Islet of Langerhans (tissue), 1 donor: ENCODE measurements around the gene PNLIPRP1.

ENCODE experiments used
- FAIRE-seq: peaks from one replicate; lab custom pipeline; 2011; peaks lifted over from hg19 to GRCh38; lab: Jason Lieb, UNC

PNLIPRP1 gene

DNA sequence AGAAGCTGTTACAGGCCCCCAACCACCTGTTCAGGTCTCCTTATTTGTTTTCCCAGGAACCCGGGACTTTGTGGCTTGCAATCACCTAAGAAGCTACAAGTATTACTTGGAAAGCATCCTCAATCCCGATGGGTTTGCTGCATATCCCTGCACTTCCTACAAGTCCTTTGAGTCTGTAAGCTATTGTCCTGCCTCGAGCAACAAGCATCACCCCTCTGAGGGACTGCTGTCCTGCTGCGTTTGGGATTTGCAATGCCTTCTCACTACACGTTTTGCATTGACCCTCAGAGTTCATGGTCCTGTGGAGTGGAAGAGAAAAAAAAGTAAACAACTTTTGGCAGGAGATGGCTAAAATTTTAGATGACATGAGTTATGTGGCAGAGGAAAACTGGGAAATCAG, 9.2 kb downstream of the PNLIPRP1 start:
- no peak for FAIRE-seq

DNA sequence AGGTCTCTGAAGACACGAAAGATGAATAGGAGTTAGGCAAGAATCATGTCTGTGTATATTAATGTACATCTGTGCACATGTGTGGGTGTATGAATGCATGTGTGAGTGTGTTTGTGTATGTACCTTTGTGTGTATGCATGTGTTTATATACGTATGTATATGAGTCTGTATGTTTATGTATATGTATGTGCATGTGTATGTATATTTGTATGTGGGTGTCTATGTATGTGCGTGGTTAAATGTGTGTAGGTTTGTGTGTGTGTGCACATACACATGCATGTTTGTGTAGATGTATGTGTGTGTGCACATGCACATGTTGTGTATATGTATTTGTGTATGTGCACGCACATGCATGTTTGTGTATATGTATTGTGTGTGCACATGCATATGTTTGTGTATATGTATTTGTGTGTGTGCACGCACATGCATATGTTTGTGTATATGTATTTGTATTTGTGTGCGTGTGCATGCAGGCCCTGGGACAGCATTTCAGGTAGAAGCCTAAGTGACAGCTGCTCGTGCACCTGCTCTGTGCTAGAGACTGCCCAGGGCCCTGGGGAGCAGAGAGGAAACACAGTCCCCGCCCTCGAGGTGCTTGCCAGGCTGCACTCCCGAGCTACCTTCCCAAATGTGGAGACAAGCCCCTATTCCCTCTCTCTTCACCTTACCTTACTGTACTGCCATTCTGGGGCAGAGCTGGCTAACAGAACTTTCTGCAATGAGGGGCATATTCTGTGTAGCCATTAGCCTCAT, 12.1 kb downstream of the PNLIPRP1 start:
- no peak for FAIRE-seq

DNA sequence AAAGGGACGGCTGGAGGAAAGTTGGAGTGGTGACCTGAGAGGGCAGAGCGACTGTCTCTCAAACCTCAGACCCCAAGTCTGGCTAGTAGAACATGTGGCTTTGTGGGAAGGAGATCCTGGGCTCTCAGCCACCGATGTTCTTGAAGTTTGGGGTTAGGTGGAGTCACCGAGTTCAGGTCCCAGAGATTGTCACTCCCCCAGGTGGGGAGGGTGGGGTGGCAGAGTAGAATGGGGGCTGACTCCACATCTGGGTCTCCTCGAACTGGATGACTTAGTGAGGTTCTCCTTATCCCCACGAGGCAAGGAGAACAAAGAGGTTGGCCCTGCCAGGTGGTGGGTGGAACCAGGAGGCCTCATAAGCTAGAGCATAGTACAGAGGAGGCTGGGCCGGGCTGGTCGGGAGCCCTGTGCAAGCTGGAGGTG, 15.3 kb downstream of the PNLIPRP1 start:
- FAIRE-seq, result no peak

DNA sequence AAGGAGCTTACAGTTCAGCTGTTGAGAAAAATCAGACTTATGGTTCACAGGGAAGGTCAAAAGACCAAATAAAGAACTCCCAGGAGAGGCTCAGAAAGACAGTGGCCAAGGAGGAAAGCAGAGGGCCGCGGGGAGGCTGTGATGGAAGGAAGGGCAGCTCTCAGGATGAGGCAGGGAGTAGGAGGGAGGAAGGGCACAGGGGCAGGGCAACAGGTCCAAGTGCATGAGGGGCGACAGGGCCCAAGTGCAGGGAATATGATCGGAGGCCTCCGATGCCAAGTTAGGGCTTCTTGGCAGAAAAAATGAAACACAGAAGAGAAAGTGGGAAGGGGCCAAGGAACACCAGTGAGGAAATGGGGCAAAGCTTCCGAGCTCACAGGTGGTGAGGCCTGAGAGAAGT, 16.6 kb downstream of the PNLIPRP1 start:
- FAIRE-seq, result no peak

DNA sequence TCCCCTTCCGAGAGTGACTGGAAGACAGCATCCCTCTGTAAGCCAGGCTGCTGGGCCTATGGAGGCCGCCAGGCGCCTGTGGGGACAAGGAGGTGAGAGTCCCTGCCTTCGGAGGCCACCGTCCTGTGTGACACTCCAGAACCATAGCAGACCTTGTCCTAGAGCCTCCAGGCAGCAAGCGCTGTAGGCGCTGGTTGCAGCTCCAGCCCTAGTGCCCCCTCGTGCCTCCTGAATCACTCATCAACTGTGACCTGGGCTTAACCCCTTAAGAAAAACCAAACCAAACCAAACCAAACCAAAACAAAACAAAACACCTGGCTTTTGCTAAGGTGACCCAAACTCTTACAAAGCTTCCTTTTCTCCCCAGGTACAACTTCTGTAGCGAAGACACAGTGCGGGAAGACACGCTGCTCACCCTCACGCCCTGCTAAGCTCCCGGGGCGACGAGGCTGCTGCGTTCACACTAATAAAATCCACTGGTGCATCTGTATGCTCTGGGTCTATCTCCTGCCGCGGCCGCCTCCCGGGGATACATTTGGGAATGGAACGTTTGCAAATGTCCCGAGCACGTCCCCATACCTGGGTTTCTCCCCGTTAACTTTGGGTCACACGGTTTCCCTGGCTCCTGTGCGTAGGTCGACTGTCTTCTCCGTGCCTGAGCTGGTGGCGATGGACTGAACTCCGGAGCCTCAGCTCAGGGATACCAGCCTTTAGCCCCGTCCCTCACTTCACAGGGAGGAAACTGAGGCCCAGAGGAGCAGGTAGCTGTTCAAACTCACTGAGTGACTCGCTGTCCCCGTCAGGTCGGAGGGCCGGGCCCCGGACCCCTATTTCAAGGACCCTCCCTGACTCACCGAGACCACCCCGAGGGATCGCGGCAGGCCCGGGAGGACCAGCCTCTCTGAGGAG, 18.2 kb downstream of the PNLIPRP1 start:
- no peak for FAIRE-seq

DNA sequence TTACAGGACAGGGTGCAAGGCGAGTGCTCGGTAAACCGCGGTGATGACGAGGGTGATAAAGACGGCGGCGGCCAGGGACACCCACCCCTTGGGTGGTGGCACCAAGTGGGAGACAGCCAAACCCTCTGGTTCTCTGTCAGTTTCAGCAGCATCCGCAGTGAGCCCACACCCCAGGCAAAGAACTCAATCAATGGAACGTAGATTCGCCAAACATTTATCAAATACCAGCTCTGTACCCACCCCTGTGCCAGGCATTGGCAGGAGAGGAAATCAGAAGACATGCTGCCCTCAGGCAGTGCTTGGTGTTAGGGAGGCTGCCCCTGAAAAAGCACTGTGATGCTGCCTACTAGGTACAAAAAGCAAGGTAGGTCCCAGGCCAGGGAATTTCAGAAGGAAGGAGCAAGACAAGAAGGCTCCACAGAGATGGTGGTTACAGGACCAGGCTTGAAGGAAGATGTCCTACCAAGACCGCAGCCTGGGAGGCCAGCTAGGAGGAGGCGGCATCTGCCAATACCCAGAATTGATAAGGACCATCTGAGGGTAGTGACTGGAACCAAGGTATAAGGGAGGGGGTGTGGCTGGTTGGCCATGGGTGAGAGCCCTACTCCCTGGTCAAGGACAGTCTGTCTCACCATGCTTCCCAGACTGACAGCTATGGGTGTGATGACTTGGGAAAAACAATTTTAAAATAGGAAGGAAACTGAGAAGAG, 19.8 kb downstream of the PNLIPRP1 start:
- no peak for FAIRE-seq

DNA sequence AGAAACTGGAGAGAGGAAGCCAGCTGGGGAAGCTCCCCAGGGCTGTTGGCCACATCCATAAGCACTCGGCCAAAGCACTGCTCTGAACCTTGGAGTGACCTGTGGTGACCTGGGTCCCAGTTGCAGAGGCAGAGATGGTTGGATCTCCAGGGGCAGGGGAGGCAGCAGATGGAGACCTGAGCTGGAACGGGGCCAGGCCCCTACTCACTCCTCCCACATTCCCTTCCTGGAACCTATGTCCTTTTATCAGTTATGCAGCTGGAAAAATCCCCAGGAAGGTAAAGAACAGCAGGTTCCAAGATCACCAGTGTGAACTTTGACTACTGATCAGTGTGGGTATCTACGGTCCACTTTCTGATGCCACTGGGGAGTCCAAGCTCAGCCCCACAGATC, 20.4 kb downstream of the PNLIPRP1 start:
- no peak for FAIRE-seq

DNA sequence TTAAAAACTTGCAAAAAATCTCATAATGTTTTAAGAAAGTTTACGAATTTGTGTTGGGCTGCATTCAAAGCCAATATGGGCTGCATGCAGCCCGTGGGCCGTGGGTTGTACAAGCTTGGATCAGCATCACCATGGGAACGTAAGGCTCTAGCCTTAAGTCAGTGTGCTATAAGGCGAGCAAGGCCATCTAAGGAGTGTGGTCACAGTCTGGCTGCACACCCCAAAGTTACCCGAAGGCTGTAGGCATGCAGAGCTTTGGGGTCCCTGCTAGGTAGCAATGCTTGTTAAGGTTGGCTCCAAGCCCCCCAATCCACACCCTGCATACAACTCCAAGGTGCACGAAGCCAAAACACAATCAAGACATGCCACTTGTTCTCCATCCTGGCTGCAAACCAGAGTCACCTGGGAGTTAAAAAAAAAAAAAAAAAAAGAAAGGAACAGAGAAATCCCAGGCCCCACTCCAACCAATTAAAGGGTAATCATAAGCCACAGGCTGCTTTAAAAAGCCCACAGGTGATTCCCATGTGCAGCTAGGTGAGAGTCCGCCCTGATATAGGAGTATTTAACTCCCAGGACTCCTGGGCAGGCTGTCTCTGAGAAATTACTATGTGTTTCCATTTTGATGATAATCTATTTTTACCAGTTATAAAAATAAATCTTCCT, 21.5 kb downstream of the PNLIPRP1 start:
- FAIRE-seq, result no peak

DNA sequence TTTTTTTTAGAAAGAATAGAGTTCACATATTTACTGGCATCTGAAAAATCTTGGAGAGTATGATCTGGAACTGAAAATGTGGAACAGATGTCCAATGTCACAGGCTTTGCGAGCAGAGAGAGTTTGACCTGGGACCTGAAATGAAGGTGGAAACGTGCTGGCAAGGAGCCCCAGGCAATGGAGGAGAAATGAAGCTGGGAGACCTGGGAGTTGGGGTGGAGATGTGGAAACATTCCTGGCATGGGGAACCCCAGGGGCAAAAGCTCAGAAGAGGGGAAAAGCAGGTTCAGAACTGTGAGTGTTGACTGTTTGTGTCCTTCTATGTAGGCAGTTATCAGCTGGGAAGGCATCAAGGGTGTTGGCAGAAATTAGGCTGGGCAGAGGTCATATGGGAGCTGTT, 22.7 kb downstream of the PNLIPRP1 start:
- FAIRE-seq, result no peak

DNA sequence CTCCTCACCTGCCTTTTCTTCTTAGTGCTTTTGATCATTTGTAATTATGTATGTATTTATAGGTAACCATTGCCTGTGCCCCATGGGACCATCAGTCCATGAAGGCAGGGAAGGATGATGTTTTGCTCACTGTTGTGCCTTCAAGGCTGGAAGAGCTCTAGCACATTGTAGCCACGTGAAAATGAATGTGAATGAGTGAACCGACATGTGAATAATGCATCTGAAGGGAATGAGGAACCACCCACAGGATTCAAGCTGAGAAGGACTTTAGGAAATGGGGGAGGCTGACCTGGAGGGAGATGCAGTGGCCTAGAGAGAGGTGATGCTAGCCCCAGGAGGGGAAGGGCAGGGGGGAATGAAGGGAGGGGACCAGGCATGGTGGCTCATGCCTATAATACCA, 24.0 kb downstream of the PNLIPRP1 start:
- FAIRE-seq, result no peak

DNA sequence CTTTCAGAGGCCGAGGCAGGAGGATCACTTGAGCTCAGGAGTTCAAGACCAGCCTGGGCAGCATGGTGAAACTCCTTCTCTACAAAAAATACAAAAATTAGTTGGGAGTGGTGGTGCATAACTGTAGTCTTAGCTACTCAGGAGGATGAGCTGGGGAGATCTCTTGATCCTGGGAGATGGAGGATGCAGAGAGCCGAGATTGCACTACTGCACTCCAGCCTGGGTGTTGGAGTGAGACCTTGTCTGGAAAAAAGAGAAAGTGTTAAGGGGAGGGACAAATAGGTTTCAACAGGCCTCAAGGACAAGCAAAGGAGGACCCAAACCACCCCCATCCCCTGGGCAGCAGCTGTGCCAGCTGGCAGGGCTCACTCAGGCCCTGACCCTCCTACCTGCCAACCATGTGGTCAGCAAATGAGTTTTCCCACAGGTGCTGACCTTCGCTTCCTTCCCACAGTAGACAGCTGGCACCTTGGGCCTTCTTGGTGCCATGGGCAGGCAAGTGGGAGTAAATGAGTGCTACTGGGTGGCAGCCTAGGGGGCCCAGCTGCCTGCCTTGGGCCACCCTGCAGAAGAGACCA, 24.5 kb downstream of the PNLIPRP1 start:
- no peak for FAIRE-seq

DNA sequence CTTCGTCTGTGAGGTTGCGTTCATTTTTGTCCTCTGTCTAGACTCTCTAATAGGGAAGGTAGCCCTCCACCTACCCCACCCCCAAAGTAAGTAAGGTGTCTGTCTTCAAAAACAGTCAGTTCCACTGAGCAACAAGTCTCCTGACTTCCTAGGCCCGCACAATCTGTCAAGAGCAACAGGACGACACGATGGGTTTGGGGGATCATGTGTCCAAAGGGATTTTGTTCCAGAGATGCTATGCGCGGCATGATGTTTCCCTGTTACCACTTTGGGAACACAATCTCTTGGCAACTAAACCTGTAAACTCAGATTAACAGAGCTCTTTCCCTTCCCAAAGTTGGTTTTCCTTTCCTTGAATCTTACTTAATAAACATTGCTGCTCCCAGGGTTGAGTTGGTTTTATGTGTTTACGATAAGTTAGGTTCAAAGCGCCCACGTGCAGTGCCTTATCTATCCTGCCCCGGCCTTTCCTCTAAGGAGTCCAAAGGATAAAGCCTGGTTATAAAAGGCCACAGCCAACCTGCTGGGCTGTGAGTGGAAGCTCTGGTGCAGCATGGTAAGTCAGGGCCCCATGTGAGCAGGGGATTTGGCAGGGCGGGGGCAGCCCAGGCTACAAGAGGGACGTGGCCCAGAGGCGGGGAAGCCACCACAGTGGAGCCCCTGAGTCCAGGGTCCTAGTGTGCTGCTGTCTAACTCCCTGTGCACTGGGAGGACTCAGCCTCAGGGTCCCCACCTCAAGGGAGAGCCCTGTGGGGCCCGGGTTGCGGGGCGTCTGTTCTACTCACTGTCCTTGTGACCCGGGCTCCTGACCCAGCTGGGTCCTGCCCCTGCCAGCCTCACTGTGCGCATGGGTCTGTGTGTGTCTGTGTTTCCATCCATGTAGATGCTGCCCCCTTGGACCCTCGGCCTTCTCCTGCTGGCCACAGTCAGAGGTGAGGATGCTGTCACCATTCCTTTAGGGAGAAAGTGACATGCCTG, 30.0 kb downstream of the PNLIPRP1 start, which contains the start of gene PNLIPRP2:
TSS of gene PNLIPRP2 (plus strand) at position 531 of the 978 bp plus-strand sequence.
- FAIRE-seq, result no peak

DNA sequence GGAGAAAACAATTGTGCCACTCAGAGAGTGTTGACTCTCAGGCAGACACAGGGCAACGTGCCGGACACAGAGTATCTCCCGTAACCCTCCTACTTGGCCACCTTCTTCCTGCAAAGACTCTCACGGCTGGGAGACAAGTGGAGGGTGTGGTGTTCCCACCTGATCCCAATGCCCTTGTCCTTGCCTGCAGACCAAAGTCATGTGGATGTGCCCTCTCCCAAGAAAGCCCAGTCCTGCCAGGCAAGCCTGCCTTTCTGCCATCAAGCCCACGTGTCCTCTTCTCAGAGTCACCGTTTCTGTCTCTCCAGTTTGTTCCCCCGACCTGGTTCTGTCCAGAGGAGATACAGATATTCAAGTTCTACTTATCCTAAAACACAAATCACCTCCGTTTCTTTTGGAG, 30.7 kb downstream of the PNLIPRP1 start:
- no peak for FAIRE-seq

DNA sequence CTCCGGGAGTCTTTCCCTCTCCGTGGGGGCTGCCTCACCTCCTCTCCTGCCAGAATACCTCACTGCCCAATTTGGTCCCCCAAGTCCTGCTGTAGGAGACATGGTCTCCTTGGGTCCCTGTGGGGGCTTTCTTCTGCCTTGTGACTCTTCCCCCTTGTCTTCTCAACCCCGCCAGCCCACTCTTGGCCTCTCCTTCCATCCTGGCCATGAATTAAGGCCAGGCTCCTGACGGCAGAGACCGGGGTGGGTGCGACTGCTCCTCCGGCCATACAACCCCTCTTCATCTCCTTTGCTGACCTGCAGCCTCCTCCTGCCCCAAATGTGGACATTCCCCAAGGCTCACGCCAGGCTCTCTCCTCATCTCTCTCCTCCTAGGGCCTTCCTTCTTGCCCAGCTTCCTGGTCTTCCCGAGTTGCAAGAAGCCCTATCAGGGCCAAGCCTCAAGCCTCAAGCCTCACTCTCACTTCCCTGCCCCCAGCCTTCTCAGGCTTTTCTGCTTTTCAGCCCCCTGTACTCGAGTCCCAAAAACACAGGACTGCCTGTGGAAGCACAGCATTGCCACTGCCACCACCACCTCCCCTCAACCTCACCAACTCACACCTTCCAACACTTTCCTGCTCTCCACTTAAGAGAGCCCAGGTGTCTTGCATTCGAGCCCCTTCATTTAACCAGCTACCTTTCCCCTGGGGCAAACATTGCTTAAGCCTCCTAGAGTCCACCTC, 31.3 kb downstream of the PNLIPRP1 start:
- FAIRE-seq, result no peak

DNA sequence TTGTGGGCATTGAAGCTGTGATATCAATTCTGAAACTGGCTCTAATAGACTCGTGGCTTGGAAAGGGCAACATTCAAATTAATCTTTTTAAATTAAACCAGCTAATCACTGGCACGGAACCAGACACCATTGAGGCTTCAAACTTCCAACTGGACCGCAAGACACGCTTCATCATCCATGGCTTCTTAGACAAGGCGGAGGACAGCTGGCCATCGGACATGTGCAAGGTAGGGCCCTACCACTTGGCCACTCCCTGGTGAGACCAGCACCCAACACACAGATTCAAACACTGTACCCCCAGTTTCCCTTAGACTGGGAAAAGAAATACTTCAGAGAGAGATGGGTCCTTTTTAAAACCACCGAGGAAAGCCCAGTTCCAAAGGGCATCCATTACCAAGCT, 35.1 kb downstream of the PNLIPRP1 start:
- no peak for FAIRE-seq

DNA sequence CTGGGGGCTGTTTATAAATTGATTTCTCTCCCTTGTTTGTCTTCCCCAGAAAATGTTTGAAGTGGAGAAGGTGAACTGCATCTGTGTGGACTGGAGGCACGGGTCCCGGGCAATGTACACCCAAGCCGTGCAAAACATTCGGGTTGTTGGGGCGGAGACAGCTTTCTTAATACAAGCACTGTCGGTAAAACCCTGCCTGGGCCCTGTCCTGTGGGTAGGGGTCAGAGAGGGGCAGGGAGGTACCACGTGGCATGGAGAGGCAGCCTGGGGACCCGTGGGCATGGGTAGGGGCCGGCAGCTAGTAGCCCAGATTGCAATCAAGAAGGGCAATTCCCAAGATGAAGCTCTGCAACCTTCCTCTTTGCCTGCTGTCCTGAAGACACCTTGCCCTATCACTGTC, 36.1 kb downstream of the PNLIPRP1 start:
- no peak for FAIRE-seq

DNA sequence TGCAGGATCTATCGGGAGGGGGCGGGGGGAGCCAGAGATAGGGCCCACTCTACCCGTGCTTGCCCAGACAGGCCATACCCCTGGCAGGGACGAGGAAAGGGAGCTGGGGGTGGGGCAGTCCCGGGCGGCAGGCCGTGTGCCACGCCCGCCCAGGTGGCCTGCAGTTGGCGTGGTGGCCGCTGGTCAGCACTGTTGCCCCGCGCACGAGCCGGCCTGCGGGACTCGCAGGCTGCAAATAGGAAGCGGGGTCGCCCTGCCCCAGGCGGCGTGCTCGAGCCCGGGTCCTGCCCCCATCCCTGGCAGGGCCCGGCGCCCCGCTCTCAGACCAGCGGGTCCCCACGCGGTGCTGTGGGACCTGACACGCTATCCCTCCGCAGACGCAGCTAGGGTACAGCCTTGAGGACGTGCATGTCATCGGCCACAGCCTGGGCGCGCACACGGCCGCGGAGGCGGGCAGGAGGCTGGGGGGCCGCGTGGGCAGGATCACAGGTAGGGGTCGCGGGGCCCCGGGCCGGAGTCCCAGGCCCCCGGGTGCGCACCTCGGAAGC, 36.7 kb downstream of the PNLIPRP1 start:
- no peak for FAIRE-seq

DNA sequence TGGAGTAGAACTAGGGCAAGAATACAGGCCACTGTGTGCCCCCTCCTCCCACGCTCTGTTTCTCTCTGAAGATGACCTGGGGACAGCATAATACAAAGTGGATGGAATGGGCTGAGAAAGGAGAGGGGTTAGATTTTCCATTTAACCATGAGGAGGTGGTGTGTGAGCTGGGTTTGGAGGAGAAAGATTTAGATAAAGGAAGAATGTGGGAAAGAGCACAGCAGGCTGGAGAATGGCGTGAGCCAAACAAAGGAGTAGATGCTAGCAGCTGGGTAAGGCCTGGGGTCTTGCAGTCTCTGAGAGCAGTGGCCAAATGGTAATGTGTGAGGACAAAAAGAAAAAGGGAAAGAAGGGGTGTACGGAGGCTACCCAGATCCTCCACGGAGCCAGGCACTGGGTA, 38.6 kb downstream of the PNLIPRP1 start:
- FAIRE-seq, result no peak

DNA sequence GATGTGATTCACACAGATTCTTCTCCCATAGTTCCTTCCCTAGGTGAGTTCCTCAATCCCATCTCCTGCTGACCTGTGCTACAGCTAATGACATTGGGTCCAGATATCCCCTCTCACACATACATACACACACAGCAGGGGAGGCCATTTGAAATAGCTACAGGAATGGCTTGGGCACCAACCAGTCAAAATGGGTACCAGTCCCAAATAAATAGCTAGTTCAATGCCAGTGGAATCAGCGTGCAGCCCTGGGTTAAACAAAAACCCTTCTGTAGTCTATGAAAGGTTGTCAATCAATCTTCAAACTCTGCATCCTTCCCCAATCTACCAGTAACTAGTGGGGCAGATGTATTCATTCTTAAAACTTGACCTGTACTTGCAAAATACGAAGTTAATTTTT, 39.3 kb downstream of the PNLIPRP1 start:
- no peak for FAIRE-seq

DNA sequence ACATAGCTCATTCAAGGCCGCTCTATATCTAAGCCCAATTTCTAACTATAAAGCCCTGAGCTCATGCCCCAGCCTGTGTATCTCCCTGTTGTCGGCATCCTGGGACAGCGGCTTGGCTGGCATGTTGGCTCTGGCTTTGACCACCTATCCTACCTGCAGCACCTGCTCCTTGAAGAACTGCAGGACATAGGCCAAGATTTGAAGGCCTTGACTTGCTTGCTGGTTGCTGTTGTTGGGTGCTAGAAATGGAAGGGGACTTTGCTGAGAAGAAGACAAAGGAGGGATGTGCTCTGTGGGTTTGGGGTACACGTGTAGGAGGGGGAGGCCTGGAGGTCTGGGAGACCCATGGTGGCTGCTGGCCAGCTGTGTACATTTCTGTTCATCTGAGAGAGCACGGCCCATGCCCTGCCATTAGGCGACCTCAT, 41.1 kb downstream of the PNLIPRP1 start:
- no peak for FAIRE-seq
